GM18526 (cell line): Measurements from ENCODE around the gene C19orf33.

ENCODE experiments used
- POLR2A ChIP-seq: IDR thresholded peaks from 3 replicates; pipeline ENCODE4 v1.6.1; 2011; ENCODE audit not compliant: insufficient read length; ENCODE audit errors: extremely low read depth

The C19orf33 gene

DNA sequence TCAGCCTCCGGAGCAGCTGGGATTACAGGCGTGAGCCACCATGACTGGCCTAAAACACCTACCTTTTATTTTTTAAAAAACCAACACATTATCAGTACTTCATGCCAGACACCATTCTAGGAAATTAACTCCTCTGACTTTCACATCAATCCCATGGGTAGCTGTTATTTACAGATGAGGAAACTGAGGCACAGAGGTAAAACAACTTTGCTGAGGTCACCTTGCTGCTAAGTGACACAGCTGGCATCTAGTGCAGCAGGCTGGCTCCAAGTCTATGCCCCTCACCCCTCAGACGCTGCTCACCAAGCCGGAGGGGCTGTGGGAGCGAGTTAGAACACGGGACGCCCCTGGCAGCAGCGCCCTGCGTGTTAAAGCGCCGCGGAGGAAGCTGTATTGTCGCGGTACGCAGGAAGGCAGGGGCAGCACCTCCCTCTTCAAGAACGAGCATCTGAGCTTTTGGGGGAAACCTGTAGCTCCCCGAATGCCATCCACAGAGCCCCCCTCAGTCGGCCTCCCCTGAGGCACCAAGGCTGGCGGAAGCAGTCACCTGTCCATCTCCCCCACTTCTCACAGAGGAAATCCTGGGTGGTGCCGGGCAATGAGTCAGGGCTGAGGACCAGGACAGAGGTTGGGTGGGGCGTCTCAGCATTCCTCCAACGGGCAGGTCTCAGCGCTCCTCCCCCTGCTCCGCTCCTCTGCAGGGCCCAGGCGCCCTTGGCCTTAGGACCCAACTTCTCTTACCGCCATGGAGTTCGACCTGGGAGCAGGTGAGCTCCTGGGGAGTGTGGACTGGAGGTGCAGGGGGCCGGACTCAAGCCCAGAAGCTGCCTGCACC, at the start of gene C19orf33:
TSS of gene C19orf33 (plus strand) at position 735 of the 835 bp plus-strand sequence. CDS start at position 746, 11 bp downstream.
- TF ChIP-seq POLR2A, result no peak

DNA sequence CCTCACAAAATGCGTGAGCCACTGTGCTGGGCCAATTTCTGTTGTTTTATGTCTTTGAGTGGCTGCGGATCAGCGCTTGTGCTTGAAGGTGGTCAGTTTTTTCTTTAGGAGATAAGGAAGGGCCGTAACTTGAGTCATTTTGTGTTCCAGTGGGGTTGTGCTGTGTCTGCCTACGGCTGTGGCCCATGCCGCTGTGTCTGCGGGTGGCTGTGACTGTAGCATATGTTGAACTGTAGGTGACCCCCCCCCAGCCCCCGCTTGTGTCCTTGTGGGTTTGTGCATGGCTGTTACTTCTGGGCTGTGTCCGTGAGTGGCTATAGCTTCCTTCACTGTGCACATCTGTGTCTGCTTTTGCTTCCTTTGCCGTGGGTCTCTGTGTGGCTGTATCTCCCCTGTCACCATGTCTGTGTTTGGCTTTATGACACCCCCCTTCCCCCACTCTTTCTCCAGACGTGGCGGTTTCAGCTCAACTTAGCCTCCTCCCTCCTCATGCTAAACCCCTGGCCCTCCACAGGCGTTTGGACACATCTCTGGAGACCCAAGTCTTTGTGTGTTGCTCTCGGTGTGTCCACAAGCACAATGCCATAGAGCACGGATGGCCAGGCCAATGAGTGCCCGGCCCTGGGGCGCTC, 48.6 kb upstream of the C19orf33 start:
- no peak for TF ChIP-seq POLR2A

DNA sequence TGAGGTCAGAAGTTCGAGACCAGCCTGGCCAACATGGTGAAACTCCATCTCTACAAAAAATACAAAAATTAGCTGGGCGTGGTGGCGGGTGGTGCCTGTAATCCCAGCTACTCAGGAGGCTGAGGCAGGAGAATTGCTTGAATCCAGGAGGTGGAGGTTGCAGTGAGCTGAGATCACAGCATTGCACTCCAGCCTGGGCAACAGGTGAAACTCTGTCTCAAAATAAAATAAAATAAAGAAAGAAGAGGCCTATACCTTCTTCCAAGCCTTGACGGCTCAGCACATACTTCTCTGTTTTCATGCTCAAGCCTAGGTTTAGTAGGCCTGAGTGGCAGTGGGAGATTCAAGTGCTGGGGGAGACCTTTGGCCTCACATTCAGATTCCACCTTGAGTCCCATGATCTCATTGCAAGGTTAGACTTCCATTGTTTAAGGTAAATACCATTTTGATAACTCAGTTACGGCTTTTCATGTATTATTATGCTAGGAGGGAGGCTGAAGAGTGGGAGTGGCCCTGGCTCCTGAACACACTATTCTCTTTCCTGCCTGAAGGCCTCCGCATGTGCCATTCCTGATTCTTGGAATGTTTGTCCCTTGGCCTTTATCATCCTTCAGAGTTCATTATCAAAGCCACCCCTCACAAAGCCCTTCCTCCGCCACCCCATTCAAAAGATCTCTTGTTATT, 41.3 kb upstream of the C19orf33 start:
- no peak for TF ChIP-seq POLR2A

DNA sequence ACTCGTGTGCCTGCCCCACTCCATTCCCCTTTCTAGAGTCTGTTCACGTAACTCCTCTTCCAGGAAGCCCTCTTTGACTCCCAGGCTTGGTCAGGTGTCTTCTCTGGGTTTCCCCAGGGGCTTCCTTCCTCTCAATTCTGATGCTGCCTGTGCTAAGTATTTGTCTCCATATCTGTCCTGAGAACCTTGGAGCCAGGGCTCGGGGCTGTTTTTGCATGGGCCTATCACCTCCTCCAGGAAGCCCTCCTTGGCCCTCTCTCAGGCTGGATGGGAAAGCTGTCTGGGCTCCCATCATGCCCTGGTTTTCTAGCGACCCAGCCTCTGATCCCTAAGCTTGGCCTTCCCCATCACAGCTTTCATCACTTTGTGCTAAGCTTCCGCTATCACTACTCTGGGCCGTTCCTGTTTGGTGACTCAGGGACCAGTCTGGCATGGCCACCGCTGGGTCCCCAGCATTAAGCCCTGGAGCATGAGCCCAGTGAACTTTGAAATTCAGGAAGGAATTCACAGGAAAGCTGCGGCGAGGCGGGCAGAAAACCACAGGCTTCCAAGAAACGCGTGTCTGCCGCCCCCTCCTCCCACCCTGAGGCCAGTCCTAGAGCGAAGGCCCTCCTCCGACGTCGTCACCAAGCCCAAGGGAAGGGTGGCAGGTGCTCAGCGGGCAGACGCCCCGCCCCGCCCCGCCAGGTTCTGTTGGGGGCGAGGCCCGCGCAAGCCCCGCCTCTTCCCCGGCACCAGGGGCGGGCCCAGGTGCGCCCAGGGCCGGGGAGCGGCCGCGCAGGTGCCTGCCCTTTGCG, 40.2 kb upstream of the C19orf33 start:
- no peak for TF ChIP-seq POLR2A

DNA sequence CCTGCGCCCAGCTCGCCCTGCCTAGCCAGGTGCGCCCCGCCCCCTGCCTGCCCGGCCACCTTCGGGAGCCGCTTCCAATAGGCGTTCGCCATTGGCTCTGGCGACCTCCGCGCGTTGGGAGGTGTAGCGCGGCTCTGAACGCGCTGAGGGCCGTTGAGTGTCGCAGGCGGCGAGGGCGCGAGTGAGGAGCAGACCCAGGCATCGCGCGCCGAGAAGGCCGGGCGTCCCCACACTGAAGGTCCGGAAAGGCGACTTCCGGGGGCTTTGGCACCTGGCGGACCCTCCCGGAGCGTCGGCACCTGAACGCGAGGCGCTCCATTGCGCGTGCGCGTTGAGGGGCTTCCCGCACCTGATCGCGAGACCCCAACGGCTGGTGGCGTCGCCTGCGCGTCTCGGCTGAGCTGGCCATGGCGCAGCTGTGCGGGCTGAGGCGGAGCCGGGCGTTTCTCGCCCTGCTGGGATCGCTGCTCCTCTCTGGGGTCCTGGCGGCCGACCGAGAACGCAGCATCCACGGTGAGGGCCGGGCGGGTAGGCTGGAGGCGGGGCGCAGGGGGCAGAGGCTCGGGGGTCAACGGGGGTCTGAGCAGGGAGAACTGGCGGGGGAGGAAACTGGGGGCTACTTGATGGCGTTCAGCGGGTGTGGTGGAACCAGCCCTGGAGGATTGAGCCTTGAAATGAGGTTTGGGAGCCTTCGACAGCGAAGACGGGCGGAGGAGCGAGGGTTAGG, 39.4 kb upstream of the C19orf33 start, which contains the start of gene SPINT2:
TSS of gene SPINT2 (plus strand) at position 88 of the 727 bp plus-strand sequence. CDS start at position 408, 320 bp downstream.
- TF ChIP-seq POLR2A, result peak; percentile 28

DNA sequence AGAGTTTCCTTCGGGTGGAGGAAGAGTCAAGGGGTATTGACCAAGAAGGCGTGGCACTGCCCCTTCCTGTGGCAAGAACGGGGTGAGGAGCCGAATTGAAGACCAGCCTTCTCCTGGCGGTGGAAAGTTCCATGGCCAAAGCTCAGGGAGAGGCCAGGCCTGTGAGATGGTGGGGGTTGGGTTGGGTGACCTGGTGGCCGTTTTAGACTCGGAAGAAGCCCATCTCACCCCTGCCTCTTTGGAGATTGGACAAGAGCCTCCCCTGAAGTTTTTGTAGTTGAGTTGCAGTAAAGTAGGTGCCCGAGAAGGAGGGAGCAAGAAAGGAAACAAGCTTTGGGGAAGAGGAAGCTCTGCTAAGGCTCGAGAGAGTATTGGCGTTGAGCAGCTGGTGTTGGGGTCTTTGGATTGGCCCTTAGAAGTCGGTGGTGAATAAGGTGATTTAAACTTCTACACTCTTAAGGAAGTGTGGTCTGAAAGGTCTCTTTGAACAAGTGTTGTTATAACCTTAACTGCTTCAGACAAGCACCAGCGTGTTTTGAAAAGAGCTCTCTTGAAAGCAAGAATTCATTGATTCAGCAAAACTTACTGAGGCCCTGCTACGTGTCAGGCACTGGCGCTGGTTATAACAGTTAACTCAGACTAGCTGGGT, 38.7 kb upstream of the C19orf33 start:
- TF ChIP-seq POLR2A, result no peak

DNA sequence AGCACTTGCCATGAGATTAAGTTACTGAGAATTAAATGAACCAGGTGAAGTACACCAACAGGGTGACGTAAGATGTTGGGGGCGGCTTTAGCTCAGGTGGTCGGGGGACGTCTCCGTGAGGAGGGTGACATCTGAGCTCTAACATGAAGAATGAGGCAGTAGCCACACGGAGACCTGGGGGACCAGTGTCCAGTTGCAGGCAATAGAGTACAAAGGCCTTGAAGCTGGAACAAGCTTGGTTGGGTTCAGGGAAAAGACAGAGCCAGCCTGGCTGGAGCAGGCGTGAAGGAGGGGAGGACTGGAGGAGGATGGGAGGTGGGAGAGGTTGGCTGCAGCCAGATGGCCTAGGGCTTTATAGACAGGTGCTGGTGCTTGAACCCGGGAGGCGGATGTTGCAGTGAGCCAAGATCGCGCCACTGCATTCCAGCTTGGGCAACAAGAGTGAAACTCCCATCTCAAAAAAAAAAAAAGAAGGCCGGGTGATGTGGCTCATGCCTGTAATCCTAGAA, 38.1 kb upstream of the C19orf33 start:
- no peak for TF ChIP-seq POLR2A

DNA sequence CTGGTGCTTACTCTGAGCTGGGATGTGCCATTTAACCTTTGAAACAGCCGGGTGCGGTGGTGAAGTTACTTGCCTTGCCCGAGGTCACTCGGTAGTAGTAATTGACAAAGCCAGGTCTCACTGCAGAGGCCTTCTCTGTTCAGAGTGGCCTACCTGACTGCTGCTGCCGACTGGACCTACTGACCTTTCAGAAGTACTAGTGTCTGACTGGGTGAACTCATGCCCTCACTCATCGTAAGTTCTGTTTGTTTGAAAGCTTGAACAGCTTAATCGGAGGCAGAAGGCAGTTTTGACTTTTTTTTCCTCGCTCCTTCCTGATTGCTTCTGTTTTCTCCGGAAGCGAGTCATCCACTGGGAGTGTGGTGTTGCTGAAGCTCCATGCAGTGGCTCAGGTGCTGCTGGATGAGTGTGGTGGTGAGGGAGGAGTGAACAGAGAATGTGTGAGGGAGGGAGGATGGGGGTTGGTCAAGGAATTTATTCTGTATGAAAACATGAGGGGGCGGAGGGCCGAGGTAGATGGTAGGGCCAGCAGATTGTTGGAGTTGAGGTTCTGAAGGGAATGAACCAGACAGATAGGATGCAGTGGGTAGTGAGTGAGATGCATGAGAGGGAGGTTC, 37.0 kb upstream of the C19orf33 start:
- TF ChIP-seq POLR2A, result no peak

DNA sequence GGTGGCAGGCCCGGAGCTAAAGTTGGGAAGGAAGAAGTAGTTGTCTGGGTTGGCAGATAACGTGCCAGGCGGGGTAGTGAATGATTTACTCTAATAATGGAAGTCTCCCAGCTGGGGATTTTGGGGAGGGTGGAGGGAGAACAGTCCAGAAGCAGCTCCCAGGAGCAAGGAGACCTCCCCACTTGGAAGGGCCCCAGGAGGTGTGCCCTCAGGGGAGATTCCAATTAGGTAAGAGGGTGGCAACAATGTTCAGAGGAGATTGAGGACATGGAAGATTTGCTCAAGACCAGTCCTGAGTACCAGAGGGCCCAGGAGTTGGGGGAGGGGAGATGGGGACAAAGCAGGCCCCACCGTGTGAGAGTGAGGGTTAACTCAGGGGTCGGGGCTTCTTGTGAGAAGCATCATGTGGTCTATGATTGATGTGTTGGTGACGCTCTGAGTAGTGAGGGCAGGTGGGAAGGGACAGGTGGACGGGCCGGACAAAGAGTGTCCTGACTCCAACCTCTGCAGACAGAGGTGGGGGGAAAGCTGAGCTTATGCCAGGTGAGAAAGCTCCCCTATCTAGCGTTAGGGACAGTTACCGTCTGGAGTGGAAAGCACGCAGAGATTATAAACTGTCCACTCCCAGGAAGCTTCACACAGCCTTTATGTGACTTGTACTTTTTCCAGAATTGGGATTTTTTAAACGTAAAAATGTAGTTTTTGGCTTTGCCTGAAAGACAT, 36.1 kb upstream of the C19orf33 start:
- no peak for TF ChIP-seq POLR2A

DNA sequence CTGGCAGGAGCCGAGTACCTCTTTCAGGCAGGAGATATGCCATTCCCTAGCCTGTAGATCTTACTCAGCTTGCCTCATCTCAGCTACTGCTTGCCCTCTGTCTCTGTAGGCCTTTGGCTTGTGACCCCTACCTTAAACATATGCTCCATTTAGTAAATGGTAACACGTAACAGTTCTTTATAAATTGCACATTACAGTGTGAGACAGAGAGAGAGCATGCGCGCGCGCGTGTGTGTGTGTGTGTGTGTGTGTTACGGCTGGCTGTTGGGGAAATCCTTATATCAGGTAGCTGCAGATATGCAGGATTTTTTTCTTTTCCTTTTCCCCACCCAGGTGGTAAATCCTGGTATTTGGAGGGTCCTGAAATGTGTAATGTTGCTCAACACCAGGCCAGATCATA, 35.5 kb upstream of the C19orf33 start:
- no peak for TF ChIP-seq POLR2A

DNA sequence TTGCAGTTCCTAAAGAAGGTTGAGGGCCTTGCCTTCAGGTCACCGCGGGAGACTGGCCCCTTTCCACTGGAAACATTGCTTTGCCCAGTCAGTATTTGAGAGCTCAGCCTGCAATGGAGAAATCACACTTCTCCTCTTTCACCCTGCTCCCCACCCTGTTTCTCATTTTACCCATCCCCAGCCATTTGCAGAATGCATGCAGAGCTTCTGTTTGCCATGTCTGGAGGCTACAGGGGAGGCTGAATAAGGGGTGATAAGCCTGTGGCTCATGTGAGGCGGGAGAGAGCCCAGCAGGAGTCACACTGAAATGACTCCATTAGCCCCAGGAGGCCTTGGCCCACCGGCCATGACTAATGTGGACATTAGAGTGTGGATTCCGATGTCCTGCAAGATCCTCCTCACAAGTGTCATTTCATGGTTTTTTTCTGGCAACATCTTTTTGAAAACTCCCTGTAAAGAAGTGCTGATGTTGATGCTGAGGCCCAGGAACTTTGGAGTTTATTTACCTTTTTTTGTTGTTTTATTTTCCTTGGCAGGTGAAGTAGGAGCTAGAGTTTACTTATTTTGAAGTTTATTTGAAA, 33.4 kb upstream of the C19orf33 start:
- no peak for TF ChIP-seq POLR2A

DNA sequence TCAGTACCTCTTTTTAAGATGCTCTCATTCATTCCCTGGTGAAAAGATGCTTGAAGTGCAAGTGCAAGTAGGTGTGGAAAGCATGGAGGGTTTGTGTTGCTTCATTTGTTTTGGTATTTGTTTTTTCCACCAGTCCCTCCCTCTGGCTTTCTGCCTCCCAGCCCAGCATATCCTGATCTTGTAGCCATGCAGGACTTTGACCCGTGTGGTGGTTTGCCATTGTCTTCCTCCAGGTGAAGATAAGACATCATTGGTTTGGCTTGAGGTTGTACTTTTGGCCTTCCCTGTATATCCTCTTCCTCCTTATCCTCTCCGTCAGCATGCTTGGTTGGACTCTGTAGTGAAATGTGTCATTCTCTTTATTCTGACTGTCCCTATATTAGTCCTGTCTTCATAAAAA, 30.6 kb upstream of the C19orf33 start:
- no peak for TF ChIP-seq POLR2A
